NT2/D1 (cell line): ENCODE data around the gene MEIOB.

Experiments
- DNase-seq: peaks from one replicate; pipeline ENCODE4 v3.0.0-alpha.2; 2011; ENCODE audit warnings: low read depth, low spot score
- H3K27me3 ChIP-seq: 2 replicates; pipeline ENCODE4 v1.6.0; 2011; ENCODE audit warnings: mild to moderate bottlenecking; ENCODE audit not compliant: insufficient read length, insufficient read depth
- H3K36me3 ChIP-seq: 2 replicates; pipeline ENCODE4 v1.6.1; 2011; ENCODE audit warnings: mild to moderate bottlenecking, low read length, mixed read lengths; ENCODE audit not compliant: insufficient read depth, insufficient read length
- H3K4me1 ChIP-seq: 2 replicates; pipeline ENCODE4 v1.5.1; 2011; ENCODE audit not compliant: insufficient read depth, insufficient read length
- H3K4me3 ChIP-seq: 2 replicates; pipeline ENCODE4 v1.5.1; 2011; ENCODE audit warnings: low read depth; ENCODE audit not compliant: insufficient read length
- H3K9ac ChIP-seq: 2 replicates; pipeline ENCODE4 v1.6.0; 2011; ENCODE audit warnings: low read depth; ENCODE audit not compliant: insufficient read length
- H3K9me3 ChIP-seq: 2 replicates; pipeline ENCODE4 v1.5.1; 2011; ENCODE audit warnings: mild to moderate bottlenecking, low read length; ENCODE audit not compliant: insufficient read depth
- SUZ12 ChIP-seq: IDR thresholded peaks from 2 replicates; pipeline ENCODE4 v1.6.1; 2011; ENCODE audit not compliant: insufficient read length, insufficient read depth; ENCODE audit errors: extremely low read depth
- YY1 ChIP-seq: IDR thresholded peaks from 2 replicates; pipeline ENCODE4 v1.6.1; 2011; ENCODE audit not compliant: insufficient read length, insufficient read depth
- ZNF274 ChIP-seq: IDR thresholded peaks from 2 replicates; pipeline ENCODE4 v1.6.1; 2011; ENCODE audit warnings: mild to moderate bottlenecking, low read depth, low read length

The MEIOB gene

GRCh38 chr16:1819611-1820010, 52.4 kb downstream of the MEIOB start:
- no peak for DNase-seq

GRCh38 chr16:1818873-1819525, 53.0 kb downstream of the MEIOB start:
- DNase-seq, result no peak
- H3K9ac ChIP-seq, result no peak overlapping the region
- H3K9me3 ChIP-seq, result no peaks in the 10 kb centered on the region
- no peaks in the 10 kb centered on the region for H3K27me3 ChIP-seq
- H3K4me3 ChIP-seq, result no peak overlapping the region
- H3K4me1 ChIP-seq, result no peaks in the 10 kb centered on the region
- peaks cover 31% of the 10 kb centered on the region for H3K36me3 ChIP-seq
- TF ChIP-seq SUZ12 (no peak), ZNF274 (no peak), YY1 (no peak)

More at GRCh38 chr16:1819611-1820010, 52.4 kb downstream of the MEIOB start:
- TF ChIP-seq SUZ12 (no peak), ZNF274 (no peak), YY1 (no peak)
- Histone ChIP-seq H3K27me3 (peaks cover 4% of the 10 kb centered on the region), H3K4me1 (no peaks in the 10 kb centered on the region), H3K4me3 (no peak overlapping the region), H3K9ac (no peak overlapping the region), H3K36me3 (peaks cover 31% of the 10 kb centered on the region), H3K9me3 (no peaks in the 10 kb centered on the region)

GRCh38 chr16:1818204-1818872, 53.6 kb downstream of the MEIOB start:
- H3K9ac ChIP-seq, result no peak overlapping the region
- H3K27me3 ChIP-seq, result no peaks in the 10 kb centered on the region
- H3K36me3 ChIP-seq, result peaks cover 31% of the 10 kb centered on the region
- no peak for DNase-seq
- TF ChIP-seq YY1 (no peak), ZNF274 (no peak), SUZ12 (no peak)
- H3K4me1 ChIP-seq, result no peaks in the 10 kb centered on the region
- H3K4me3 ChIP-seq, result no peak overlapping the region
- no peaks in the 10 kb centered on the region for H3K9me3 ChIP-seq

- no peaks in the 10 kb centered on the region for H3K9me3 ChIP-seq
- H3K9ac ChIP-seq, result no peak overlapping the region
- H3K36me3 ChIP-seq, result peaks cover 29% of the 10 kb centered on the region
- H3K4me1 ChIP-seq, result no peaks in the 10 kb centered on the region
- no peak overlapping the region for H3K4me3 ChIP-seq
- TF ChIP-seq YY1 (no peak), SUZ12 (no peak), ZNF274 (no peak)
- no peak for DNase-seq
- no peaks in the 10 kb centered on the region for H3K27me3 ChIP-seq
Observed at GRCh38 chr16:1817716-1818115, 54.2 kb downstream of the MEIOB start.

GRCh38 chr16:1817276-1817589, 54.7 kb downstream of the MEIOB start:
- TF ChIP-seq SUZ12, result no peak
- TF ChIP-seq ZNF274, result no peak
- TF ChIP-seq YY1, result no peak
- DNase-seq, result no peak
- Histone ChIP-seq H3K9me3 (no peaks in the 10 kb centered on the region), H3K36me3 (peaks cover 24% of the 10 kb centered on the region), H3K27me3 (no peaks in the 10 kb centered on the region), H3K4me1 (no peaks in the 10 kb centered on the region), H3K9ac (no peak overlapping the region), H3K4me3 (no peak overlapping the region)

- Histone ChIP-seq H3K9me3 (no peaks in the 10 kb centered on the region), H3K9ac (no peak overlapping the region), H3K27me3 (no peaks in the 10 kb centered on the region), H3K36me3 (peaks cover 19% of the 10 kb centered on the region), H3K4me3 (no peak overlapping the region), H3K4me1 (no peaks in the 10 kb centered on the region)
- TF ChIP-seq YY1, result no peak
- no peak for TF ChIP-seq SUZ12
- no peak for TF ChIP-seq ZNF274
- no peak for DNase-seq
Observed at GRCh38 chr16:1816396-1817275, 55.3 kb downstream of the MEIOB start.

- TF ChIP-seq YY1 (no peak), ZNF274 (no peak), SUZ12 (no peak)
- no peak overlapping the region for H3K4me3 ChIP-seq
- H3K9me3 ChIP-seq, result no peaks in the 10 kb centered on the region
- no peak for DNase-seq
- peaks cover 15% of the 10 kb centered on the region for H3K36me3 ChIP-seq
- no peak overlapping the region for H3K9ac ChIP-seq
- no peaks in the 10 kb centered on the region for H3K4me1 ChIP-seq
- H3K27me3 ChIP-seq, result no peaks in the 10 kb centered on the region
Observed at GRCh38 chr16:1815461-1815860, 56.5 kb downstream of the MEIOB start.
